Colonic mucosa (tissue), 4 donors: ENCODE results near the gene DNAJC24. TPM values are rescaled to one million over a fixed set of nuclear protein-coding genes. Genes with fewer than 3 reads are reported as not detected.

ENCODE experiments used
- DNase-seq: peaks from one replicate; pipeline ENCODE4 v3.0.0-alpha.2; 2020
- H3K27ac ChIP-seq: fragments of 200-600 bp; one replicate; pipeline ENCODE4 v1.8.0; 2021
- H3K27me3 ChIP-seq: fragments of 200-600 bp; one replicate; pipeline ENCODE4 v1.8.0; 2021
- H3K36me3 ChIP-seq: fragments of 200-600 bp; one replicate; pipeline ENCODE4 v1.8.0; 2021
- H3K4me1 ChIP-seq: fragments of 200-600 bp; one replicate; pipeline ENCODE4 v1.8.0; 2021; ENCODE audit warnings: mild to moderate bottlenecking
- H3K4me3 ChIP-seq: fragments of 200-600 bp; one replicate; pipeline ENCODE4 v1.8.0; 2021
- H3K9ac ChIP-seq, 2 donors: one replicate each; pipeline ENCODE4 v1.7.0; 2013; ENCODE audit warnings: control low read depth in 2 of 2, low read depth in 2 of 2, low read length in 2 of 2
- H3K9me3 ChIP-seq: fragments of 200-600 bp; one replicate; pipeline ENCODE4 v1.8.0; 2021
- CTCF ChIP-seq: fragments of 200-600 bp; IDR thresholded peaks from one replicate; pipeline ENCODE4 v1.8.0; 2022; ENCODE audit warnings: antibody characterized with exemption, mild to moderate bottlenecking
- intact Hi-C: fragments of 100-400 bp; cut with DNase I; formaldehyde crosslinking; loops from one replicate; pipeline ENCODE4 v1.14.1; 2022
- total RNA-seq, 2 donors: library from RNA; stranded (reverse); fragmentation: NEBNext Ultra II Directional in 1 of 2; extraction: Animal tissue kit (Norgen Biotek cat#: 25700) in 1 of 2; gene quantifications; one replicate each; pipeline ENCODE4 v1.2.1, GENCODE V29; 2021
- donor health status: healthy.
- donor health status: DM: no; HTN: no; CAD: no.
- donor health status: DM: no; HTN: no; CAD: no.

DNAJC24 gene
- total RNA-seq, 2 donors from 2014 or later, result 8.3 to 10.1 TPM

GRCh38 chr11:31421820-31422219, 52.2 kb downstream of the DNAJC24 start:
- no peak for TF ChIP-seq CTCF
- no peaks in the 10 kb centered on the region for H3K36me3 ChIP-seq
- DNase-seq, result no peak
- no peak overlapping the region for H3K9ac ChIP-seq
- no peak overlapping the region for H3K27ac ChIP-seq
- H3K4me1 ChIP-seq, result no peaks in the 10 kb centered on the region
- intact Hi-C loops, result no loop called here
- no peaks in the 10 kb centered on the region for H3K9me3 ChIP-seq
- no peak overlapping the region for H3K4me3 ChIP-seq
- no peaks in the 10 kb centered on the region for H3K27me3 ChIP-seq

GRCh38 chr11:31422703-31423102, 53.0 kb downstream of the DNAJC24 start:
- intact Hi-C loops, result no loop called here
- Histone ChIP-seq H3K4me3 (no peak overlapping the region), H3K27ac (no peak overlapping the region), H3K9me3 (no peaks in the 10 kb centered on the region), H3K4me1 (no peaks in the 10 kb centered on the region), H3K9ac (no peak overlapping the region), H3K27me3 (no peaks in the 10 kb centered on the region), H3K36me3 (no peaks in the 10 kb centered on the region)
- TF ChIP-seq CTCF, result no peak
- no peak for DNase-seq

- no peaks in the 10 kb centered on the region for H3K27me3 ChIP-seq
- DNase-seq, result no peak
- no peak overlapping the region for H3K4me3 ChIP-seq
- no peaks in the 10 kb centered on the region for H3K9me3 ChIP-seq
- TF ChIP-seq CTCF, result no peak
- H3K4me1 ChIP-seq, result no peaks in the 10 kb centered on the region
- H3K9ac ChIP-seq, result no peak overlapping the region
- H3K27ac ChIP-seq, result no peak overlapping the region
- intact Hi-C loops, result no loop called here
- H3K36me3 ChIP-seq, result no peaks in the 10 kb centered on the region
Measured at GRCh38 chr11:31424652-31425051, 55.0 kb downstream of the DNAJC24 start.

GRCh38 chr11:31433851-31434250, 64.2 kb downstream of the DNAJC24 start:
- no peak for TF ChIP-seq CTCF
- Histone ChIP-seq H3K4me1 (no peaks in the 10 kb centered on the region), H3K27me3 (no peaks in the 10 kb centered on the region), H3K36me3 (no peaks in the 10 kb centered on the region), H3K9me3 (no peaks in the 10 kb centered on the region), H3K27ac (no peak overlapping the region), H3K9ac (no peak overlapping the region), H3K4me3 (no peak overlapping the region)
- intact Hi-C loops, result no loop called here
- DNase-seq, result no peak

GRCh38 chr11:31437742-31438435, 68.2 kb downstream of the DNAJC24 start:
- no peak for DNase-seq
- intact Hi-C loops, result no loop called here
- TF ChIP-seq CTCF, result no peak
- H3K27me3 ChIP-seq, result no peaks in the 10 kb centered on the region
- H3K27ac ChIP-seq, result no peak overlapping the region
- H3K9ac ChIP-seq, result no peak overlapping the region
- no peaks in the 10 kb centered on the region for H3K4me1 ChIP-seq
- H3K36me3 ChIP-seq, result no peaks in the 10 kb centered on the region
- no peaks in the 10 kb centered on the region for H3K9me3 ChIP-seq
- H3K4me3 ChIP-seq, result no peak overlapping the region
